Measurements from ENCODE around the gene DDIT4.

DDIT4 gene

GRCh38 chr10:72323771-72324191 lies 50.1 kb downstream of the DDIT4 start:
- no peaks in the 10 kb centered on the region for H3K9me3 ChIP-seq (ENCODE audit: control insufficient read depth in 2 of 2, low read length in 2 of 2)
- H3K4me1 ChIP-seq (ENCODE audit: control insufficient read depth in 2 of 2, insufficient read depth in 2 of 2, low read length in 2 of 2), result peaks cover 31 to 33% of the 10 kb centered on the region in 2 donors
- H3K4me3 ChIP-seq (ENCODE audit: low read length in 2 of 2), result no peak overlapping the region
- H3K36me3 ChIP-seq (ENCODE audit: control insufficient read depth in 2 of 2, insufficient read depth in 2 of 2, low read length in 2 of 2), result no peaks in the 10 kb centered on the region
- no peaks in the 10 kb centered on the region for H3K27me3 ChIP-seq (ENCODE audit: control insufficient read depth in 2 of 2, insufficient read depth in 2 of 2, low read length in 2 of 2)
- H3K9ac ChIP-seq (ENCODE audit: low read depth in 1 of 2, low read length in 2 of 2), result no peak overlapping the region
- H3K27ac ChIP-seq (ENCODE audit: low read depth in 2 of 2, low read length in 2 of 2), result no peak overlapping the region
